RCC 7860 (cell line): ENCODE measurements around the gene LRIT2.

Source experiments
- DNase-seq: peaks from one replicate; pipeline ENCODE4 v3.0.0-alpha.2; 2015; ENCODE audit warnings: low spot score
- FAIRE-seq: peaks from 2 replicates; lab custom pipeline; 2012; peaks lifted over from hg19 to GRCh38; lab: Jason Lieb, UNC

Gene LRIT2

GRCh38 chr10:84243759-84244158 lies 18.4 kb upstream of the LRIT2 start:
- FAIRE-seq, result no peak

GRCh38 chr10:84241185-84241790 lies 15.9 kb upstream of the LRIT2 start, which contains the start of gene LRIT1:
Gene LRIT1 (minus strand): TSS chr10:84241546. CDS start chr10:84241439, 107 bp downstream.
- no peak for DNase-seq

More at GRCh38 chr10:84243759-84244158, 18.4 kb upstream of the LRIT2 start:
- DNase-seq, result no peak

GRCh38 chr10:84238909-84239308 lies 13.6 kb upstream of the LRIT2 start:
- FAIRE-seq, result no peak

More at GRCh38 chr10:84241185-84241790, 15.9 kb upstream of the LRIT2 start, which contains the start of gene LRIT1:
- no peak for FAIRE-seq

GRCh38 chr10:84237199-84238051 lies 12.1 kb upstream of the LRIT2 start:
- no peak for DNase-seq
- no peak for FAIRE-seq

More at GRCh38 chr10:84238909-84239308, 13.6 kb upstream of the LRIT2 start:
- DNase-seq, result no peak

GRCh38 chr10:84236807-84237198 lies 11.5 kb upstream of the LRIT2 start:
- DNase-seq, result no peak
- FAIRE-seq, result no peak

- FAIRE-seq (no peak), DNase-seq (no peak)
Observed at GRCh38 chr10:84235096-84235495, 9.8 kb upstream of the LRIT2 start.

GRCh38 chr10:84234479-84234878 lies 9.1 kb upstream of the LRIT2 start:
- DNase-seq, result no peak
- FAIRE-seq, result no peak

GRCh38 chr10:84233940-84234339 lies 8.6 kb upstream of the LRIT2 start:
- FAIRE-seq, result no peak
- DNase-seq, result no peak

GRCh38 chr10:84232376-84232775 lies 7.0 kb upstream of the LRIT2 start:
- no peak for FAIRE-seq

GRCh38 chr10:84230359-84230758 lies 5.0 kb upstream of the LRIT2 start:
- DNase-seq (no peak), FAIRE-seq (no peak)

More at GRCh38 chr10:84232376-84232775, 7.0 kb upstream of the LRIT2 start:
- no peak for DNase-seq

- no peak for FAIRE-seq
- DNase-seq, result no peak
Observed at GRCh38 chr10:84227810-84228209, 2.5 kb upstream of the LRIT2 start.

GRCh38 chr10:84226616-84227015 lies 1.3 kb upstream of the LRIT2 start:
- DNase-seq (no peak), FAIRE-seq (no peak)

GRCh38 chr10:84224411-84225028 lies 824 bp downstream of the LRIT2 start:
- FAIRE-seq, result no peak
- no peak for DNase-seq

GRCh38 chr10:84221916-84222315 lies 3.4 kb downstream of the LRIT2 start:
- FAIRE-seq (no peak), DNase-seq (no peak)

- FAIRE-seq, result no peak
- DNase-seq, result no peak
Observed at GRCh38 chr10:84217746-84218145, 7.6 kb downstream of the LRIT2 start.

GRCh38 chr10:84216834-84217233 lies 8.5 kb downstream of the LRIT2 start:
- DNase-seq, result no peak
- no peak for FAIRE-seq

- no peak for DNase-seq
Observed at GRCh38 chr10:84214612-84215235, 10.6 kb downstream of the LRIT2 start.

GRCh38 chr10:84214046-84214572 lies 11.2 kb downstream of the LRIT2 start:
- FAIRE-seq, result no peak
- no peak for DNase-seq

More at GRCh38 chr10:84214612-84215235, 10.6 kb downstream of the LRIT2 start:
- no peak for FAIRE-seq

GRCh38 chr10:84213076-84213475 lies 12.3 kb downstream of the LRIT2 start:
- FAIRE-seq (no peak), DNase-seq (no peak)

- DNase-seq, result no peak
- no peak for FAIRE-seq
Observed at GRCh38 chr10:84212014-84212413, 13.3 kb downstream of the LRIT2 start.

GRCh38 chr10:84211566-84211965 lies 13.8 kb downstream of the LRIT2 start:
- DNase-seq (no peak), FAIRE-seq (no peak)
